Stimulated activated CD4-positive, alpha-beta T cell treated with anti-CD3 and anti-CD28 coated beads, Interleukin-2, amount 100 ng/mL, for 4 hours (primary cell): ENCODE measurements around the gene KCNT2.

Experiments used
- DNase-seq: peaks from one replicate; pipeline ENCODE4 v3.0.0-alpha.2; 2020; ENCODE audit warnings: low read depth

KCNT2 gene

GRCh38 chr1:196399713-196400112 is 208.5 kb downstream of the KCNT2 start:
- no peak for DNase-seq

GRCh38 chr1:196393742-196394141 is 214.5 kb downstream of the KCNT2 start:
- no peak for DNase-seq

- no peak for DNase-seq
These were observed 215.0 kb downstream of the KCNT2 start for GRCh38 chr1:196393282-196393681.

DNA sequence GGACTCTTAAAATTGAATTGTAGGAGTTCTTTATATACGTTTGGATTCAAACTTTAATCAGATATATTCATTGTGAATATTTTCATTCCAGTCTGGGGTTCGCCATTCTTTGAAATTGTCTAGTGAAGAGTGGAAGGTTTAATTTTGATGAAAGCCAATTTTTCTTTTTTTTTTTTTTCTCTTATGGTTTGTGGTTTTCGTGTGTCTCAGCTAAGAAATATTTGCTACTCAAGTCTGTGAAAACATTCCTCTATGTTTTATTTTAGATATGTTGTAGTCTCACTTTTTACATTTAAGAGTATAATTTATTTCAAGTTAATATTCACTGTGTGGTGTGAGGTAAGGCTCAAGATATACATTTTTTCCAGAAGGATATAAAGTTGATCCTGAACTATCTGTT is 220.5 kb downstream of the KCNT2 start:
- DNase-seq = no peak

GRCh38 chr1:196385109-196385508 is 223.1 kb downstream of the KCNT2 start:
- DNase-seq = no peak

DNA sequence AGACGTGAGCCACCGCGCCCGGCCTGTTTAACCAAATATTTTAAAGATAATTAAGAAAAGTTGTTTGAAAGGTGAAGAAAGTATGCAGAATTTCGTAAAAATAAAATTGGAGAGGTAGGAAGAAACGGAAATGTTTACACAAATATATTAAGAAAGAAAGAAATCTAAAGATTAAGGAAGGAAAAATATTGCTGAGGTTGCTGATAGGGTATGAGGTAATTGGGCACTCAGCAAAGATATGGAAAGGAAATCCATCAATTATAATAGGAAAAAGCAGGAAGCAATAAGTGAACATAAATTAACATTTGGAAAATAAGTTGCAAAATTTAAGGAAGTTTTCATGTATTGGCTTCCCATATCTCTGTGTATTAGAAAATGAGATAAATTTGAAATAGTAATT is 225.9 kb downstream of the KCNT2 start:
- no peak for DNase-seq

DNA sequence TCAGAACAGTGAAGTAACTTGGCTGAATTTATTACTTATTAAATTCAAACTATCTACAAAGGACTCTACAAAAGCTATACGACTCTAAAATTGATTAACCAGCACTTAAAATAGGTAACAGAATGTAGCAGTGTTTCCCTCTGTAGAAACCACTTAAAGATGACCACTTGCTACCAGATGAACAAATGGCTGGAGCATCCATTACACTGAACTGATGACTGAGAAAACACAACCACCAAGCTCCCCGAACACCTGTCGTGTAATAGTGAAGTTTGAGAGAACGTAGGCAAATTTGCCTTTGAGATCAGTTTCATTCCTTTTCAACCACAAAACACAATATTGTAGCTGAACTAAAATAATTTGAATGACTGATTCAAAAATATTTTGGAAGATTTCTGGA is 226.7 kb downstream of the KCNT2 start:
- DNase-seq = no peak

GRCh38 chr1:196380316-196380715 is 227.9 kb downstream of the KCNT2 start:
- no peak for DNase-seq

DNA sequence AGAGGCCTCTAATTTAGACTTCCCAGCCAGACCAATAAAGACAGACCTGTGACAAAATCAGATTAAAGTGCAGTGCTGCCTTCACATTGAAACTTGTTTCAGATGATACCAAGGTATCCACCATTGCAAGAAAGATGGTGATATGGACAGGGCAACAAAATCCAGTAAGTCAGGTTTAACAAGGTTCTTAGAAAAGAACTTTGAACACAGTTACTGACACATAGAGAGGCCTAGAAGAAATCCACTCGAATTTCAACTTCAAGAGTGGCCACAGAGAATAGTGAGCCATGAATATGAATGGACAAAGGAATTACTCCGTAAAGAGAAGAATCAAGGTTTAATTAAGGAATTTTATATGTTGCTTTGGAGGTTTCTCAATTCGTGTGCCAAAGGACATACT is 230.4 kb downstream of the KCNT2 start:
- no peak for DNase-seq

GRCh38 chr1:196376630-196377328 is 231.5 kb downstream of the KCNT2 start:
- DNase-seq = no peak

DNA sequence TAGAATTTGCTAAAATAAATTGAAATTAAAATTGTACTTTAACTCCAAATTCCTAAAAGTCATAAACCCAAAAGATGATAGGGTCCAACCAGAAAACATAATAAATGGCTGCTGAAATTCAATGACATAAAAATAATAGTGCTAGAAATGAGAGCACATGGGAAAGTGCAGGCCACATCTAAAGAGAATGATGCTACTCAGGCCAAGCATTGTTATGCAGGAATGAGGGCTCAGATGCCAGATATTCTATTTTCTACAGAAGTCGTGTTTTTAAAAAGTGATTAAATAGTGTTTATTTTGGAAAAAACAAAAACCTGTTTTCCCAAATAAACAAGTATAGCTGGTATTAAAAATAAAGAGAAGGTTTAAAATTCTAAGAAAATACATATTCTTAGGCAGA is 234.4 kb downstream of the KCNT2 start:
- DNase-seq = no peak

DNA sequence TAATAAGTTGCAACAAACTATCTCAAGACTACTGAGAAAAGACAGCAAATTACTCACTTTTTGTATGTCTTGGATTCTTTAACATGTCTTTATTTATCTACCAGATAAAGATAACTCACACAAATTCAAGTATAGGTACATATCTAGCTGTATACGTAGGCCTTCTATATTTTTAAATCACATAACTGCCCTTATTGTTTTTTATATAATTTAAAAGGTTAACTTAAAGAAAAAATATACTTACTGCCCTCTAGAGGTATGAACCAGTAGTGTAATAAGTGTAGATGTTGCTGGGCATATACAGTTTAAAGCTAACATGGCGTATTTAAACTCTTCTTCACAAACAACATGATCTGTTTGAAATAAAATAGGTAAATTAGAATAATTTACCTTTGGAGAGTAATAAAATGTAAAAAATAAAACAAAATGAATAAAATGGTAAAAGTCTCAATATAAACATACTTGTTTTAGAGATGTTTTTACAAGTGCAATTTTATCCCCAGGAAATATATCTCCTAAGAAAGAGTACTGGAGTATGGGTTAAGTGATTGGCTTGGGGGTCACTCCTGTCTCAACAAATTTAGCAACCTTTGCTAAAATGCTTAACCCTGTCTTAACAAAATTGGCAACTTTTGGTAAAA is 235.2 kb downstream of the KCNT2 start:
- DNase-seq = no peak

- DNase-seq = no peak
These were observed 240.4 kb downstream of the KCNT2 start for GRCh38 chr1:196367838-196368237.

- DNase-seq = no peak
These were observed 241.3 kb downstream of the KCNT2 start for GRCh38 chr1:196366817-196367495.

GRCh38 chr1:196361112-196361714 is 247.0 kb downstream of the KCNT2 start:
- DNase-seq = no peak

DNA sequence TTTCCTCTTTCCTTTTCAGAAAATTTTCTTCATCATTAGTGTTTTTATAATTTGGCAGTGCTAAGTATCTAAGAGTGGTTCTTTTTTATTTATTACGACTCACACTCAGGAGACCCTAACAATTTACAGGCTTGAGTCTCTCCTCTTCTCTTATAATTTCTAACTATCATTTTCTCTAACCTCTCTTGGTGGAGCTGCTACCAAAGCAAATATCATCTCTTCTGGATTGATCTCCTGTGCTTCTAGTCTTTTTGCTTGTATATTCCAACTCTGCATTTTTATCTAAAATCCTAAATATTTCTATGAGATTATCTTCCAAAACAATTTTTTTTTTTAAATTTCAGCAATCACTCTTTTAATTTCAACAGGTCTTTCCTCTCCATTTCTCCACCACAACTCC is 250.3 kb downstream of the KCNT2 start:
- DNase-seq = no peak

- no peak for DNase-seq
These were observed 252.9 kb downstream of the KCNT2 start for GRCh38 chr1:196355206-196355786.

DNA sequence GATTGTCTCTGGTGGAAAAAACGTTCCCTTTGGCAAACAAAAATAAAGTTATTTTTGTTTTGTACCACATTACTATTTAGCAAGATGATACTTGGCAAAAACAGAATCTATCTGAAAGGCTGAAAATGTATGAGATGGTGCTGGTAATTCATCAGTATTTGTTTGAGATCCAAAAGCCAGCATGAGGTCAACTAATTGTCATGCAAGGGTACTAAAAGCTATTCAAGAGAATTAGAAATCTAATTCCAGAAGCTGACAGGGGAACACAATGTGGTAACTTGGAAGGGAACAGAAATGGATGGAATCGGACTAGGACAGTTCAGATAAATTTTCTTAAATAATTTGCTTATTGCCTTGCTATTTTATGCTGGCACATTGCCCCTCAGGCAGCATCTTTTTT is 263.8 kb downstream of the KCNT2 start:
- DNase-seq = no peak

DNA sequence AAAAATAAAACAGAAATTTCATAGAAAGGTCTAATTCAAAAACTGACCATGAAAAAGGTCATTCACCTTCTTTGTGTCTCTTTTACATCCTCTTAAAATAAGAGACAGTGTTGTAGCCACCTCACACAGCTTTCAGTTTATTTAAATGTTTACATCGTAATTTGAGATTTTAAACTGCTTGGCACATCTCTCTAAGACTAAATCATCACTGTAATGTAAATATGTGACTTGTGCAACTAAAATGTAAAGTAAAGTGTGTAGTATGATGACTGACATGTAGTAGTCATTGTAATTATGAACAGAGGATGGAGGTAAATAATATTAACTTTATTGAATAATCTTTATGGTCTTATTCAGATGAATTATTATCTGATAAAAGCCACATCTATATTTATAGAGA is 283.9 kb downstream of the KCNT2 start:
- DNase-seq = no peak

DNA sequence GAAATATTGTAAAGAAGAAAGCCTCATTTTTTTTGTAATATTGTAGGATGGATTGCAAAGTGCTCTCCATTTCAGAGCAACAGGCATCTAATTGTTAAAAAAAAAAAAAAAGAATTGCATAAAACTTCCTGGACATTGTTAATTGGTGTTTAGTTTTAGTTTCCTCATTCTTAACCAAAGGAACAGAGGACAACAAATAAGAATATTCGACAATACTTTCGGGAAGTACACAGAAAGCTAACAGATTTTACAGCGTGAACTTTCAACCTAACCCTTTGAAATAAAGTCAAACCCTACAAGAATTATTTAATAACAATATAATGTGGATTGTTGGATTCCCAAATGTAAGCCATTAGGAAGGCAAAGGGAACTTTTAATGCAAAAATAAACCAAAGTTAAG is 284.4 kb downstream of the KCNT2 start:
- DNase-seq = no peak

DNA sequence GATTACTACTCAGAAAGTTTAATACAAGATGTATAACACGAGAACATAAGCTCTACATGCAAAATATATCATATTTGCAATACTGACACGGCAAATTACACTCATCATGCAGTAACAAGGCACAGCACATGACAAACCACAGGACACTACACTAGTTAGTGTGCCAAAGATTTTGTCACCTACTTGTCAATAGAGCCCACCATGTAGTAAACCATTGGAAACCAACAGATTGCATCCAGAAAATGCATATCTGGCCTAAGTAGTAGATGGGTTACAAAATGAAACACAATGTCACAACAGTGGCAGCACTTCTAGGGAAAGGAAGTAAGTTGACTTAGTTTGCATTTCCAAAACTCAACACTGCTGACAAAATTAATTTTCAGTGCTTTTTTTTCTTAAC is 288.9 kb downstream of the KCNT2 start:
- no peak for DNase-seq
